GM12875 (cell line): ENCODE measurements around the gene ALPI.
"Not testable (repeated sequence)": the region's sequence is repeated elsewhere in the genome, so short reads cannot be mapped to it uniquely, and the experiment has no call there.

Experiments used
- H3K4me3 ChIP-seq: one replicate; pipeline ENCODE4 v1.5.1; 2011; ENCODE audit warnings: low read depth, low read length, control low read depth
- TF ChIP-seq, protein P1 (sequence below): IDR thresholded peaks from 2 replicates; pipeline ENCODE4 v1.5.1; 2011; ENCODE audit warnings: low read depth, mild to moderate bottlenecking, control low read depth, inconsistent platforms, low read length, moderate library complexity, borderline replicate concordance; ENCODE audit not compliant: insufficient read depth

ALPI gene

DNA sequence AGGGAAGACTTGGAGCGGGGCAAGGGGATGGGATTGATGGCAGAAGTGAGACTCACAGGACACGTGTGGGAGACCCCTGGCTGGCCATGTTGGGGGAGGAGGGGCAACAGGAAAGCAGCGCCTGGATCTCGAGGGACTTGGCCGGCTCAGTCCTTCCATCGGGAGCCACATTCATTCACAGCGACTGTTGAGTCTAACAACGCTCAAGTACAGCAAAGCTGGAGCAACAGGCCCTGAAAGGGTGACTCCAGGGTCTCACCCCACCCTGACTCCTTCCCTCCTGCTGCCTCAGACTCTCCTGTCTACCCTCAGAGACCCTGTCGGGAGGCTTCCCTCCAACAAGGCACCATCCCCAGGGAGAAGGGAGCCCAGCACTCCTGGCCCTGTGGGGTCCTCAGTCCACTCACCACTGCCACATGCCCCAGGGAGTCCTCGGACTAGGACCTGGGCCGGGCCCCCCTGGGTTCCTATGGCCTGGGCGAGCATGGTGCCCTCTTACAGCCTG lies 14.8 kb upstream of the ALPI start:
- TF ChIP-seq, protein P1, sequence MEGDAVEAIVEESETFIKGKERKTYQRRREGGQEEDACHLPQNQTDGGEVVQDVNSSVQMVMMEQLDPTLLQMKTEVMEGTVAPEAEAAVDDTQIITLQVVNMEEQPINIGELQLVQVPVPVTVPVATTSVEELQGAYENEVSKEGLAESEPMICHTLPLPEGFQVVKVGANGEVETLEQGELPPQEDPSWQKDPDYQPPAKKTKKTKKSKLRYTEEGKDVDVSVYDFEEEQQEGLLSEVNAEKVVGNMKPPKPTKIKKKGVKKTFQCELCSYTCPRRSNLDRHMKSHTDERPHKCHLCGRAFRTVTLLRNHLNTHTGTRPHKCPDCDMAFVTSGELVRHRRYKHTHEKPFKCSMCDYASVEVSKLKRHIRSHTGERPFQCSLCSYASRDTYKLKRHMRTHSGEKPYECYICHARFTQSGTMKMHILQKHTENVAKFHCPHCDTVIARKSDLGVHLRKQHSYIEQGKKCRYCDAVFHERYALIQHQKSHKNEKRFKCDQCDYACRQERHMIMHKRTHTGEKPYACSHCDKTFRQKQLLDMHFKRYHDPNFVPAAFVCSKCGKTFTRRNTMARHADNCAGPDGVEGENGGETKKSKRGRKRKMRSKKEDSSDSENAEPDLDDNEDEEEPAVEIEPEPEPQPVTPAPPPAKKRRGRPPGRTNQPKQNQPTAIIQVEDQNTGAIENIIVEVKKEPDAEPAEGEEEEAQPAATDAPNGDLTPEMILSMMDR = no peak
- H3K4me3 ChIP-seq = no peak overlapping the region

DNA sequence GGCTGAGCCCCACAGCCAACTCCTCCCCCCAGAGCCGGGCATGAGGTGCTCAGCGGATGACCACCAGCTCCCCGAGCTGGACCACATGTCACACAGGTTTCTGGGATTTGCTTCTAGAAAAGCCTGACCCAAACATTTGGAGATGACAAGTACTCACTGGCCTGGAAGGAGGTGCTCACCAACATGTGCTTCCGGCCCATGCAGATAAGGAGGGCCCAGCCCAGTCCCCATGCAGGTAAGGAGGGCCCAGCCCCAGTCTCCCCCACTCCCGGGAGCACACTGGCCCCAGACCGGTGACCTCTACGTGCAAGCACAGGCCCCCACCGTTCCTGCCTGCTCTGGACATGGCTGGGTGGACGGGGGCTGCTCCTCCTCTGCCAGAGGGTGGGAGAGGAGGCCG lies 14.0 kb upstream of the ALPI start:
- not testable (repeated sequence) for H3K4me3 ChIP-seq

DNA sequence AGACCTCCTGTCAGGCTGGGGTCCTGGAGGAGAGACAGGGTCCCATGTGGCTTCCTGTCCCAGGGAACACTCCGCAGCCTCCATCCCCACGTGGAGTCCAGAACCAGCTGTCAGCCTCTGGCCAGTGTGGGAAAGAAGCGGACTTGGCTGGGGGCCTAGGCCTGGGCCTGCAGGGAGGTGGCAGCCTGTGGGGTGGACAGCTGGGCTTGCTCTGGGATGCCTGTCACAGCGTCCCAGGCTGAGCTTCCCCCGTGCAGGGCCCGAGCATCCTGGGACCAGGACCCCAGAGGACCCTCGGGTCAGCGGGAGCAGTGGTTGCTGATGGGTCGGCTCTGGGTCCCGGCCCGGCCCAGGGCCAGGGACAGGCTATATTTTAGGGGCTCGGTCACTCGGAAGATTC lies 13.5 kb upstream of the ALPI start:
- H3K4me3 ChIP-seq = not testable (repeated sequence)

DNA sequence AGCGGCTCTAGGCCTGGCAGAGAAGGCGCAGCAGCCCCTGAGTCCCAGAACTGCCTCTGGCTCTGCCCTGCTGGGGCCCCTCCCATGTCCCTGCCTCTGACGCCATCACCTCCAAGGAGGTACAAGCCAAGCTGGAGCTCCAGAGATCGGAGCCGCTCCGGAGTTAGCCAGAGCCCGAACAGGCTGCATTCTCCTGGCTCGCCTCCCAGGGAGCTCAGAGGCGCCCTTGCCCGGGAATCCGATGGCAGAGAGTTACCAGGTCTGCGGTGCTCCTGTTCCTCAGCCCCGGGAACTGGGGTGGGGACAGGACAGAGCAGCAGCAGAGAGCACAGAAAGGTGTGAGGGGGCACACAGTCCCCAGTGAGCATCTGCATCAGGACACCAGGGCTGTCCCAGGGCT lies 12.9 kb upstream of the ALPI start:
- H3K4me3 ChIP-seq = not testable (repeated sequence)

DNA sequence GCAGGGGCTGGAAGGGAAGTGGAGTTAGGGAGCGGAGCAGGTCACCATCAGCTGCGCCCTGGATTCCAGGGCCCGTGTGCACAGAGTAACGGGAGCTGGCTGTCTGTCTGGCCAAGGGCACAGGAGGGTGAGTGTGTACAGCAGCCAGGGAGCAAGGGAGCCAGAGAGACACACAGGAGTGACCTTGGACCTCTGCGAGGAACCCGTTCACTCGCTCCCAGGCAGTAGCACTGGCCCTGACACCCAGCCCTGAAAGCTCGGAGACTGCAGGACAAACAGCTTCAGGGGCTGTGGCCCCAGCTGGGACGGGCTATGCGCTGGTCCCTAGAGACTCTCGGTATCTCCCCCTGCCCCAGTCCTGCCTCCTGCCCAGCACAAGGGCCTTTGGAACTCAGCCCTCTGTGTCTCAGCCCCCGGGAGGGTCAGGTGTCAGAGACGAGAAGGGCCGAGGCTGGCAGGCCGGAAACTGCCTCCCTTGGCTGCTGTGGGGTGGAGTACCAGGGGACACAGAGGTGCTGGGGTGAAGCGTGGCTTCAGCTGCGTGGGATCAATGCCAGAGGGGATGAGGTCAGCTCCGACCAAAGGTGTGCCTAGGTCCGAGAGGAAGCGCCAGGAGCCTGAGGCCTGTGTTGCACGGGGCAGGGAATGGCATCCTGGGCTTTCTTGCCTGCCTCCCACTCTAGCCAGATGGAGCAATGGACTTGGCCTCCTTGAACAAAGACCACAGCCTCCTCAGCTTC lies 12.1 kb upstream of the ALPI start:
- H3K4me3 ChIP-seq = not testable (repeated sequence)

DNA sequence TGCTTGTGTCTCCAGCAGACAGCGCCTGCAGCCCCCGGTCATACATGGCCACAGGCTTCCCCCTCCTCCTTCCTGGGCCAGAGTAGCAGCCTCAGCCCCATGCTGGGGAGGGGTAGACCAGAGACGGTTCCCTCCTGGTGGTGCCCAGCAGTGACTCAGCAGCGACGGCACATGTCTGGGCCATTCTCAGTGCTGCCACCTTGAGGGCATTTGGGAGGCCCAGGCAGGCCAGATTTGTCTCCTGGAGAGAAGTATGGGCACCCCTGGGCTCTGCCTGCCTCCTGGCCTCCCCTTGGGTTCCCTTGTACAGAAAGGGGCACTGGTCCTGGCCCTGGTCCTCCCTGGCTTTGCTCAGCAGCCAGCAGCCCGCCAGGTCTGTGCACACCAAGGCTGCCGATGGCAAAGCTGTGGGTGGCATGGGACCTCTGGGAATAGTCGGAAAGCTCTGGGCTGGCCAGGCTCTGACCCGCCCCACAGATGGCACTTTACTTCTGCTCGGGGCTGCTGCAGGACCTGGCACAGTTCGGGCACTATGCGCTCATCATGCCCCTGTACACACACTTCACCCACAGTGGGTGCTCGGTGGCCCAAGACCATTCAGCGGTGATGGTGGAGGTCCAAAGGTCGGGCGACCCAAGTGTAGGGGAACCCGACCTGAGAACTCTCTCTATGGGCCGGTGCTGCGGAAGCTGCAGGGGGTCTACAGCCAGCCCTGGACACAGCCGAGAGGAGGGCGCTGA lies 11.4 kb upstream of the ALPI start:
- H3K4me3 ChIP-seq = no peak overlapping the region
- TF ChIP-seq, protein P1 = peak; percentile 92

DNA sequence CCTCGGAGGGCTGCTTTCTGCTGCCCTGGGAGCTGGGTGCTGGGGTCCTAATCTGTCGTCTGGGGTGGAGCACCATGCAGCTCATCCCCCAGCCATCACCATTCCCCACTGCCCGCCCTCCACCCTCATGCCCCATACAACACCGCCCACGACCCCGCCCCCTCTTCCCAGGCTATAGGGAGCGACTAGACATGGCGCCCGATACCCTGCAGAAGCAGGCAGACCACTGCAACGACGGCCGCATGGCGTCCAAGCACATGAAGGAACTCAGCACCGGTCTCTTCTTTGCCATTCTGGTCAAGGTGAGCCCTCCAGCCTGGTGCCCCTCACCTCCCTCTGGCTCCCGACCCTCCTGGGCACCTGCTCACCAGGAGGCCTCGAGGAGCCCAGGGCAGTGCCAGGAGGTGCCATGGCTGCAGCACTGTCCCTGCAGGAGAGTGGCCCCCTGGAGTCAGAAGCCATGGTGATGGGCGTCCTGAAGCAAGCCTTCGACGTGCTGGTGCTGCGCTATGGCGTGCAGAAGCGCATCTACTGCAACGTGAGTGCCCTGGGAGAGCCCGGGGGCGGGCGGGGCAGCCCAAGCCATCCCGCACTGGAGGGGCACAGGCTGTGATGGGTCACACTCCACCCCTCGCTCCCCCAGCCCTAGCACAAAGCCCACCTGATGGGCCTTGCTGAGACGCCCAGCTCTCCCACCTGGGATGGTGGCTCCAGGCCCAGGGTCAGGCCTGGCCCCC lies 10.6 kb upstream of the ALPI start:
- not testable (repeated sequence) for H3K4me3 ChIP-seq

DNA sequence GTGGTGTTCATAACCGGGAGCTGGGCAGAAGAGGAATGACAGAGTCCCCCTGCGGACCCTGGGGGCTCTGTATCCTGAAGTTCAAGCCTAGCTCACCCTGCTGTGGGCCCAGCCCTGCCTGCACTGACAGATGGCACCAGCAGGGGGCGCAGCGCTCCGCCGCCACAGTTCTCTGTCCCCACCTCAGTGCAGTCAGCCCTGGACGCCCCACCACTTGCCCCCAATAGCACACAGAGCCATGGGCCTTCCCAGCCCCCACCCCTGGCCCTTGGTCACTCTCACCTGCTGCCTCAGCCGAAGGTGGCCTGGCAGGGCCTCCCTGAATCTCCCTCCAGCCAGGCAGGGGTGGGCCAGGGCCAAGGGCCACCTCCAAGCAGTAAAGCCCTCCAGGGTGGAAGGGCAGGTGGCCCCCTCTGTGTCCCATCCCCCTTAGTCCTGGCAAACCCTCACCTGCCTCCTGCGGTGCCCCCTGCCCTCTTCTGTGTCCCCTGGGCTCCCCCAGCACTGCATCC lies 9.6 kb upstream of the ALPI start:
- TF ChIP-seq, protein P1 = peak; percentile 31; the same call in 1 of the 2 replicates
- H3K4me3 ChIP-seq = not testable (repeated sequence)

DNA sequence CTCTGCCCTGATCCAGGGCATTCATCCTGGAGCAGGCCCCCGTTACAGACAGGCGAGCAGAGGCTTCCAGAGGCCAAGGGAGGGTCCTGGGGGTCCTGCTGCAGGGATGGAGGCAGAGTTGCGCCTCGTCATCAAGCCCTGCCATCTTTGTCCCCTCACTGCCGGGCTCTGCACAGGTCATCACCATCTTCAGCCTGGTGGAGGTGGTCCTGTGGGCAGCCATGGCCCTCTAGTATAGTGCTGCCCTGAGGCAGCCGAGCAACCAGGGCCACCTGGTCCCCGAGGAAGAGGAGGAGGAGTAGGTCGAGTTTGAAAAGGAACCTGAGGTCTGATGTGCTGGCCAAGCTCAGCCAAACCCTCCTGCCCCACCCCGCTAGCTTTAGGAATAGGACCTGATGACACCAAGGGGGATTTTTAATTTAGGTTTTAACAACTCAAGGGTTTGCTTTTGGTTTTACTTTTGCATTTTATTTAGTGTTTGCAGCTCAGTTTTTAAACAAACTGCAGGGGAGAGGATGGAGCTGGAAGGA lies 8.8 kb upstream of the ALPI start:
- TF ChIP-seq, protein P1 = no peak

More for the DNA sequence above, 8.8 kb upstream of the ALPI start:
- no peak overlapping the region for H3K4me3 ChIP-seq
